GM21360 (cell line): ENCODE results near the gene TJP3.

Experiments
- ATAC-seq: cut with Tn5 transposase; IDR thresholded peaks from one replicate; pipeline ENCODE4 v1.9.1; 2021; ENCODE audit warnings: mild to moderate bottlenecking, moderate library complexity; ENCODE audit not compliant: unreplicated experiment

The TJP3 gene

GRCh38 chr19:3690551-3691371 lies 17.4 kb upstream of the TJP3 start:
- no peak for ATAC-seq

- ATAC-seq = no peak
These were observed 16.8 kb upstream of the TJP3 start for GRCh38 chr19:3691372-3691716.

- ATAC-seq = no peak
These were observed 16.5 kb upstream of the TJP3 start for GRCh38 chr19:3691726-3692125.

- no peak for ATAC-seq
These were observed 15.8 kb upstream of the TJP3 start for GRCh38 chr19:3692141-3693024.

GRCh38 chr19:3693025-3693925 lies 14.9 kb upstream of the TJP3 start:
- ATAC-seq = no peak

GRCh38 chr19:3694361-3695123 lies 13.6 kb upstream of the TJP3 start:
- no peak for ATAC-seq

GRCh38 chr19:3695124-3695733 lies 13.0 kb upstream of the TJP3 start:
- ATAC-seq = no peak

- no peak for ATAC-seq
These were observed 12.1 kb upstream of the TJP3 start for GRCh38 chr19:3695986-3696659.

GRCh38 chr19:3696660-3696995 lies 11.6 kb upstream of the TJP3 start:
- no peak for ATAC-seq

GRCh38 chr19:3697094-3697493 lies 11.1 kb upstream of the TJP3 start:
- ATAC-seq = no peak

- ATAC-seq = no peak
These were observed 10.4 kb upstream of the TJP3 start for GRCh38 chr19:3697671-3698385.

GRCh38 chr19:3698386-3698950 lies 9.7 kb upstream of the TJP3 start:
- no peak for ATAC-seq

GRCh38 chr19:3698974-3699740 lies 9.0 kb upstream of the TJP3 start:
- no peak for ATAC-seq

GRCh38 chr19:3699741-3700241 lies 8.4 kb upstream of the TJP3 start:
- peak; percentile 11 for ATAC-seq

GRCh38 chr19:3700242-3701032 lies 7.7 kb upstream of the TJP3 start, which contains the start of gene PIP5K1C:
Gene PIP5K1C (minus strand): TSS chr19:3700468. CDS start chr19:3700390, 78 bp downstream.
- peak; percentile 78 for ATAC-seq

- ATAC-seq = no peak
These were observed 7.0 kb upstream of the TJP3 start for GRCh38 chr19:3701200-3701599.

- ATAC-seq = no peak
These were observed 347 bp upstream of the TJP3 start for GRCh38 chr19:3707868-3708206.
